ENCODE data around the gene RPS5. TPM values are rescaled to one million over a fixed set of nuclear protein-coding genes. Genes with fewer than 3 reads are reported as not detected.

RPS5 gene
- total and polyA plus RNA-seq, 3 donors from 2014 or later = 437 to 1,004 (median 746) TPM

DNA sequence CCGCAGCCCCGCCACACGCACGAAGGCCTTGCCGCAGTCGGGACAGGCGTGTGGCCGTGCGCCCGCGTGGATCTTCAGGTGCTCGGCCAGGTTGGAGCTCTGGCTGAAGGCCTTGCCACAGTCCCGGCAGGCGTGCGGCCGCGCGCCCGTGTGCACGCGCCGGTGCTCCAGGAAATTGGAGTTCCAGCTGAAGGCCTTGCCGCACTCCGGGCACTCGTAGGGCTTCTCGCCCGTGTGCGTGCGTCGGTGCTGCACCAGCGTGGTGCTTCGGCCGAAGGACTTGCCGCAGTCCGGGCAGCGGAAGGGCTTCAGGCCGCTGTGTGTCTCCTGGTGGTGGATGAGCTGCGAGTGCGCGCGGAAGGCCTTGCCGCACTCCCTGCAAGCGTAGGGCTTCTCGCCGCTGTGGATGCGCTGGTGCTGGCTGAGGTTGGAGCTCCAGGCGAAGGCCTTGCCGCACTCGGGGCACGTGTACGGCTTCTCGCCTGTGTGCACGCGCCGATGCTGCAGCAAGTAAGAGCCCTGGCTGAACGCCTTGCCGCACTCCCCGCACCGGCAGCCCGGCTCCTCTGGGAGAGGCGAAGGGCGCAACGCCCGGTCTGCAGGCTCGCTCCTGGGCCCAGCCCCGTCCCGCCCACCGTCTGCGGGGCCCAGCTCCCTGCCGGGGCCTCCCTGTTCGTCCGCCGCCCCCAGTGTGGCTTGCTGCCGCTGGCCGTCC lies 30.1 kb upstream of the RPS5 start:
- WGBS, 2 donors = 7 to 30% methylated on average over 3 to 16 of the region's 75 CpGs
- Histone ChIP-seq H3K36me3 (ENCODE audit: low read depth, missing control alignments) (no peaks in the 10 kb centered on the region), H3K27ac (no peak overlapping the region), H3K9me3 (no peaks in the 10 kb centered on the region), H3K27me3 (no peaks in the 10 kb centered on the region), H3K4me1 (no peaks in the 10 kb centered on the region), H3K4me3 (peak overlapping the region; percentile 26 to 49)
- intact Hi-C loops (cut with DNase I; ENCODE audit: low total_unique reads) = no loop called here
- no peak for DNase-seq
- TF ChIP-seq POLR2A (IDR thresholded peaks at IDR 0.05) (no peak), CTCF (IDR thresholded peaks at IDR 0.05) (no peak)

- DNase-seq = no peak
- H3K4me1 ChIP-seq = no peaks in the 10 kb centered on the region
- H3K4me3 ChIP-seq = peak overlapping the region; percentile 26 to 49
- no peaks in the 10 kb centered on the region for H3K27me3 ChIP-seq
- H3K36me3 ChIP-seq (ENCODE audit: low read depth, missing control alignments) = no peaks in the 10 kb centered on the region
- intact Hi-C loops (cut with DNase I; ENCODE audit: low total_unique reads) = no loop called here
- H3K27ac ChIP-seq = no peak overlapping the region
- 56 to 58% methylated on average over 13 to 18 of the region's 19 CpGs for WGBS, 2 donors
- TF ChIP-seq CTCF (IDR thresholded peaks at IDR 0.05) (no peak), POLR2A (IDR thresholded peaks at IDR 0.05) (no peak)
- no peaks in the 10 kb centered on the region for H3K9me3 ChIP-seq
Observed at GRCh38 chr19:58357481-58358145, 29.5 kb upstream of the RPS5 start.

GRCh38 chr19:58361900-58362271 lies 25.2 kb upstream of the RPS5 start:
- Histone ChIP-seq H3K4me1 (no peaks in the 10 kb centered on the region), H3K9me3 (no peaks in the 10 kb centered on the region), H3K27ac (peak overlapping the region; percentile 87 to 88), H3K4me3 (peak overlapping the region; percentile 75 to 89), H3K27me3 (no peaks in the 10 kb centered on the region), H3K36me3 (ENCODE audit: low read depth, missing control alignments) (no peaks in the 10 kb centered on the region)
- WGBS, 2 donors = 2 to 5% methylated on average over 20 to 28 of the region's 28 CpGs
- intact Hi-C loops (cut with DNase I; ENCODE audit: low total_unique reads) = no loop called here
- DNase-seq = peak; percentile 63
- TF ChIP-seq CTCF (IDR thresholded peaks at IDR 0.05) = no peak
- TF ChIP-seq POLR2A (IDR thresholded peaks at IDR 0.05) = no peak

GRCh38 chr19:58362272-58362994 lies 24.6 kb upstream of the RPS5 start, which contains the start of gene ZNF497:
ZNF497 (minus strand) TSS chr19:58362751; CDS start chr19:58357635, 5,116 bp downstream.
- intact Hi-C loops (cut with DNase I; ENCODE audit: low total_unique reads) = no loop called here
- Histone ChIP-seq H3K27me3 (no peaks in the 10 kb centered on the region), H3K9me3 (no peaks in the 10 kb centered on the region), H3K4me1 (no peaks in the 10 kb centered on the region), H3K36me3 (ENCODE audit: low read depth, missing control alignments) (no peaks in the 10 kb centered on the region), H3K4me3 (peak within 1 kb of the TSS; percentile 75 to 89), H3K27ac (peak within 1 kb of the TSS; percentile 87 to 88)
- DNase-seq = peak; percentile 98
- WGBS, 2 donors = 0% methylated on average over 11 to 62 of the region's 74 CpGs
- peak in 1 of 3 experiments; percentile 19 for TF ChIP-seq CTCF (IDR thresholded peaks at IDR 0.05)
- no peak for TF ChIP-seq POLR2A (IDR thresholded peaks at IDR 0.05)

All from testis (tissue), 3 donors.